ENCODE results near the gene GPR157. TPM values are rescaled to one million over a fixed set of nuclear protein-coding genes. Genes with fewer than 3 reads are reported as not detected.

GPR157 gene
- total and polyA plus RNA-seq, 2 experiments from 2014 or later = 1.7 to 2.7 TPM

DNA sequence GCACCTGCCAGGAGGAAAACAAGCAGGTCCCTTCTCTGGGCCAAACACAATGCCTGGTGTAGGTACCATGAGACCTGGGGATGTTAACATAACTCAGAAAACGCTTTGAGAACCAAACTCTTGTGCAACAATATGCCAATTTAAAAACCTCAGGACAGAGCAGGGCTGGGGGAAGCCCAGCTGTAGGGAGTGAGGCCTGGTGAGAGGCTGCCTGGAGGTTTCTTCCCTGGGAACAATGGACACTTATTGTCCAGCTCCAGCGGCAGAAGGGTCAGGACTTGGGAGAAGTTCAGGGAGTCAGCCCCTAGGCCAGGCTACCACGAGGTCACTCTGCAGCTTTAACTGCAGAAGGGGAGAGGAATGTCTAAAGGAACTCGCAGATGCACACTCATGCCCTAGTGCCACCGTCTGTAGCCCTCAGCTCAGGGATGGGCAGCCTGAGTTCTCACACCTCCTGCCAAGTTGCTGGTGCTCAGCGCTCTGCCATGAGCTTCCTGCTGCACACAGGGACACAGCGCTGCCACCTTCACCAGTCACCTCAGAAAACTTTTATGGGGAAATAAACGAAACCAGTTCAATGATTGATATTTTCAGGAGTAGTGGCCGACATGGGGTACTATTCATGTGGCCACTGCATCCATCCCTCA lies 8.5 kb downstream of the GPR157 start:
- Histone ChIP-seq H3K79me2 (ENCODE audit: insufficient read depth) (no peaks in the 10 kb centered on the region), H3K4me2 (ENCODE audit: unreplicated experiment) (no peak overlapping the region), H4K20me1 (ENCODE audit: insufficient read depth) (no peaks in the 10 kb centered on the region), H2AFZ (no peak overlapping the region), H3K9ac (no peak overlapping the region), H3K36me3 (ENCODE audit: low read depth) (no peaks in the 10 kb centered on the region), H3K9me2 (ENCODE audit: insufficient read depth) (no peaks in the 10 kb centered on the region), H3K4me1 (ENCODE audit: insufficient read depth) (no peaks in the 10 kb centered on the region), H3K9me3 (ENCODE audit: low read depth) (no peaks in the 10 kb centered on the region), H3K27ac (no peak overlapping the region), H3K27me3 (replicated peaks; ENCODE audit: insufficient read depth) (no peaks in the 10 kb centered on the region), H3K4me3 (no peak overlapping the region), H3F3A (ENCODE audit: insufficient read depth) (peaks cover 4% of the 10 kb centered on the region; the same call in 1 of the 2 replicates)
- no peak for TF ChIP-seq EZH2phosphoT487 (IDR thresholded peaks at IDR 0.05; ENCODE audit: insufficient read depth, low read depth)
- no peak for TF ChIP-seq EZH2 (IDR thresholded peaks at IDR 0.05; ENCODE audit: insufficient read depth, poor library complexity, severe bottlenecking)
- 89 to 91% methylated on average over 9 of the region's 9 CpGs for WGBS, 2 experiments (ENCODE audit: low coverage in 1 of 2, low lambda C conversion rate in 2 of 2, missing lambda C conversion rate in 2 of 2)
- DNase-seq = no peak
- in situ Hi-C loops (cut with MboI) = no loop called here

DNA sequence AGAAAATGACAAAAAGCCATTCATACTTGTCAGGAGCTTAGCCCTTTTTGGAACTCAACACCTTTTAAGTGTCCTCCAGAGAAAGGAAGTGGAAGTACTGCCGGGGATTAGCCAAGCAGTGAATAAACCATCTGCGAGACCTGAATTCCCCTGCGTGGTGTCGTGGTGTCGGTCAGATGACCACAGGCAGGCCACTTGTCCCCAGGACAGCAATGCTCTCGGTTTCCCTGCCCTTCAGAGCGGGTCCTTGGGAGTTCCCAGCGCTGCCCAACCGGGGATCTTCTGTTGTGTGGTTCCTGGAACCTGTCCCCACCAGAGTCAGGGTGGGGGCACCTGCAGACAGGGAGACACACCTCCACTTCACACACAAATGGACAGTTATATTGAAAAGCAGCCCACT lies 9.2 kb downstream of the GPR157 start:
- in situ Hi-C loops (cut with MboI) = no loop called here
- Histone ChIP-seq H4K20me1 (ENCODE audit: insufficient read depth) (no peaks in the 10 kb centered on the region), H3K27ac (no peak overlapping the region), H3K4me2 (ENCODE audit: unreplicated experiment) (no peak overlapping the region), H3K79me2 (ENCODE audit: insufficient read depth) (no peaks in the 10 kb centered on the region), H3K9ac (no peak overlapping the region), H2AFZ (no peak overlapping the region), H3K9me3 (ENCODE audit: low read depth) (no peaks in the 10 kb centered on the region), H3K36me3 (ENCODE audit: low read depth) (no peaks in the 10 kb centered on the region), H3K9me2 (ENCODE audit: insufficient read depth) (no peaks in the 10 kb centered on the region), H3K27me3 (replicated peaks; ENCODE audit: insufficient read depth) (no peaks in the 10 kb centered on the region), H3K4me1 (ENCODE audit: insufficient read depth) (no peaks in the 10 kb centered on the region), H3K4me3 (no peak overlapping the region), H3F3A (ENCODE audit: insufficient read depth) (peaks cover 6% of the 10 kb centered on the region; the same call in 1 of the 2 replicates)
- 92 to 95% methylated on average over 9 of the region's 9 CpGs for WGBS, 2 experiments (ENCODE audit: low coverage in 1 of 2, low lambda C conversion rate in 2 of 2, missing lambda C conversion rate in 2 of 2)
- TF ChIP-seq EZH2phosphoT487 (IDR thresholded peaks at IDR 0.05; ENCODE audit: insufficient read depth, low read depth) = no peak
- TF ChIP-seq EZH2 (IDR thresholded peaks at IDR 0.05; ENCODE audit: insufficient read depth, poor library complexity, severe bottlenecking) = no peak
- DNase-seq = no peak

DNA sequence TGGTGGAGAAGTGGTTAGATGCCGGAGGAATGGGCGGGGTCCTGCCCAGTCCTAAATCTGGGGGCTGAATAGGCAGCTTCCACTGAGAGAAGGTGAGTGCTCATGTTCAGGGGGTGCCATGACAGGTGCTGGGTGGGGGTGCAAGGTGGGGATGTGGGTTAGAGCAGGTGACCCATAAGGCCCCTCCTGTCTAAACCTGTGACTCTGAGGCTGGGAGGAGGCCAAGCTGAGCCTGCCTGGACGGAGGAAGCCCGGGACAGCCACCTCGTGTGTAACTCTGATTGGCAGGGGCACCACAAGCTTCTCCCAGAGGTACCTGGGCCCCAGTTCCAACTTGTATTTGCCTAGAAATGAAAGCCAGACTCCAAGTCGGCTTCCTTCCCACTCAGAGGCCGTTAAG lies 10.7 kb downstream of the GPR157 start:
- no peaks in the 10 kb centered on the region for H4K20me1 ChIP-seq (ENCODE audit: insufficient read depth)
- H2AFZ ChIP-seq = no peak overlapping the region
- H3K27me3 ChIP-seq (replicated peaks; ENCODE audit: insufficient read depth) = no peaks in the 10 kb centered on the region
- no peak overlapping the region for H3K9ac ChIP-seq
- in situ Hi-C loops (cut with MboI) = no loop called here
- no peaks in the 10 kb centered on the region for H3K36me3 ChIP-seq (ENCODE audit: low read depth)
- H3K4me3 ChIP-seq = no peak overlapping the region
- peaks cover 6% of the 10 kb centered on the region; the same call in 1 of the 2 replicates for H3F3A ChIP-seq (ENCODE audit: insufficient read depth)
- H3K27ac ChIP-seq = no peak overlapping the region
- no peak overlapping the region for H3K4me2 ChIP-seq (ENCODE audit: unreplicated experiment)
- DNase-seq = no peak
- H3K4me1 ChIP-seq (ENCODE audit: insufficient read depth) = no peaks in the 10 kb centered on the region
- 73 to 88% methylated on average over 6 to 7 of the region's 7 CpGs for WGBS, 2 experiments (ENCODE audit: low coverage in 1 of 2, low lambda C conversion rate in 2 of 2, missing lambda C conversion rate in 2 of 2)
- H3K79me2 ChIP-seq (ENCODE audit: insufficient read depth) = no peaks in the 10 kb centered on the region
- TF ChIP-seq EZH2 (IDR thresholded peaks at IDR 0.05; ENCODE audit: insufficient read depth, poor library complexity, severe bottlenecking) (no peak), EZH2phosphoT487 (IDR thresholded peaks at IDR 0.05; ENCODE audit: insufficient read depth, low read depth) (no peak)
- no peaks in the 10 kb centered on the region for H3K9me2 ChIP-seq (ENCODE audit: insufficient read depth)
- H3K9me3 ChIP-seq (ENCODE audit: low read depth) = no peaks in the 10 kb centered on the region

DNA sequence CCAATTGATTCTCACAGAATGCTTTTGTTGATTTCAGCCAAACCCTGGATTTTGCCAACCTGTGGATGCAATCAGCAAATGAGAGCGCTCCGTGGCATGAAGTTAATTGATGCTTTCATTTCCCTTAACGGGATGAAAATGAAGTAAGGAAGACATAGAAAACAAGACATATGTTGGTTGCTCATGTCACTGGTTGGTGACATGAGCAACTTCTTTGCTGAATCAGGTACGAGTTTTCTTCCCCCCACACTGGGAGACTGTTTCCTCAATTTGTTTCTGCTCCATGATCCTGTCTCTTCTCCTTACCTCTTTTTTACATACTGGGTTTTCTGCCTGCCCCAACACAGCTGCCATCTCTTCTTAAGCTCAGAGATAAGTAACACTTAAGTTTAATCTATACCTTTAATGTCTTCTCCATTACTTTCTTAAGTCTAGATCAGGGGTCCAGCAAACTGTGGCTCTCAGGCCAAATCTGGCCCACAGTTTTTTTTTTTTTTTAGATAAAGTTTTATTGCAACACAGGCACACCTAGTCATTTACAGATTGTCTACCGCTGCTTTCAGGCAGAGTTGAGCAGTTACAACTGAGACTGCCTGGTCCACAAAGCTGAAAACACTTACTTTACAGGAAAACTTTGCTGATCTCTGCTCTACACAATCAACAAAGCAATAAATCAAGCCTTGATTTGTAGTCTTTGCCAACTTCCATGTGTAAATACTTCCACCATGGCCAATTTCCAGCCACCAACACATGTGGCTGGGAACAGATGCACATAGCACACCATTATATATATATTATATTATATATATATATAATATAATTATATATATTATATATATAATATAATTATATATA lies 13.3 kb downstream of the GPR157 start:
- 0 out of 2 replicates have a peak, but pooled peaks cover under 1% of the 10 kb centered on the region for H3K4me1 ChIP-seq (ENCODE audit: insufficient read depth)
- no peaks in the 10 kb centered on the region for H3K79me2 ChIP-seq (ENCODE audit: insufficient read depth)
- peak; percentile 15 for DNase-seq
- no peak overlapping the region for H2AFZ ChIP-seq
- no peaks in the 10 kb centered on the region for H3K27me3 ChIP-seq (replicated peaks; ENCODE audit: insufficient read depth)
- H4K20me1 ChIP-seq (ENCODE audit: insufficient read depth) = no peaks in the 10 kb centered on the region
- no peaks in the 10 kb centered on the region for H3K9me2 ChIP-seq (ENCODE audit: insufficient read depth)
- H3K4me3 ChIP-seq = no peak overlapping the region
- H3K9ac ChIP-seq = no peak overlapping the region
- in situ Hi-C loops (cut with MboI) = no loop called here
- no peaks in the 10 kb centered on the region for H3K36me3 ChIP-seq (ENCODE audit: low read depth)
- no peak overlapping the region for H3K27ac ChIP-seq
- H3F3A ChIP-seq (ENCODE audit: insufficient read depth) = peaks cover 6% of the 10 kb centered on the region; the same call in 1 of the 2 replicates
- TF ChIP-seq EZH2phosphoT487 (IDR thresholded peaks at IDR 0.05; ENCODE audit: insufficient read depth, low read depth) = no peak
- TF ChIP-seq EZH2 (IDR thresholded peaks at IDR 0.05; ENCODE audit: insufficient read depth, poor library complexity, severe bottlenecking) = no peak
- H3K4me2 ChIP-seq (ENCODE audit: unreplicated experiment) = no peak overlapping the region
- WGBS, 2 experiments (ENCODE audit: low coverage in 1 of 2, low lambda C conversion rate in 2 of 2, missing lambda C conversion rate in 2 of 2) = 86 to 87% methylated on average over 5 of the region's 5 CpGs
- no peaks in the 10 kb centered on the region for H3K9me3 ChIP-seq (ENCODE audit: low read depth)
